Measurements from ENCODE around the gene LUZP2. TPM values are rescaled to one million over a fixed set of nuclear protein-coding genes. Genes with fewer than 3 reads are reported as not detected.

LUZP2 gene
- total and polyA plus RNA-seq, 4 experiments from 2014 or later = not detected

GRCh38 chr11:24896118-24896835, 399.4 kb downstream of the LUZP2 start:
- Histone ChIP-seq H3K27ac (ENCODE audit: low read depth, low read length) (no peak overlapping the region), H3K36me3 (ENCODE audit: insufficient read depth, low read length) (no peaks in the 10 kb centered on the region), H3K27me3 (ENCODE audit: insufficient read depth, low read length) (no peaks in the 10 kb centered on the region), H3K4me1 (ENCODE audit: insufficient read depth, low read length) (no peaks in the 10 kb centered on the region), H3K4me3 (ENCODE audit: low read length in 2 of 2) (no peak overlapping the region), H3K9me3 (ENCODE audit: control insufficient read depth in 1 of 2, low read length in 2 of 2) (no peaks in the 10 kb centered on the region)
- ChIA-PET POLR2A (ENCODE audit: partially characterized antibody) (no interaction called here), CTCF (ENCODE audit: partially characterized antibody) (no interaction called here)
- intact Hi-C loops (cut with micrococcal nuclease) = no loop called here
- Mint-ChIP-seq H3K9me3 (peaks cover 2 to 15% (median 8%) of the 10 kb centered on the region in 8 donors), H3K4me3 (no peak overlapping the region), H3K4me1 (no peaks in the 10 kb centered on the region), H3K27ac (no peak overlapping the region), H3K27me3 (no peaks in the 10 kb centered on the region), H3K36me3 (no peaks in the 10 kb centered on the region)
- no peak for DNase-seq

- Mint-ChIP-seq H3K4me3 (peak overlapping the region in 1 of 8 donors; percentile 33), H3K4me1 (no peaks in the 10 kb centered on the region), H3K27me3 (no peaks in the 10 kb centered on the region), H3K27ac (no peak overlapping the region), H3K9me3 (peaks cover 2 to 10% (median 4%) of the 10 kb centered on the region in 8 donors), H3K36me3 (no peaks in the 10 kb centered on the region)
- no peaks in the 10 kb centered on the region for H3K4me1 ChIP-seq (ENCODE audit: insufficient read depth, low read length)
- intact Hi-C loops (cut with micrococcal nuclease) = no loop called here
- no peak for DNase-seq
- H3K27ac ChIP-seq (ENCODE audit: low read depth, low read length) = no peak overlapping the region
- CTCF ChIA-PET (ENCODE audit: partially characterized antibody) = no interaction called here
- H3K9me3 ChIP-seq (ENCODE audit: control insufficient read depth in 1 of 2, low read length in 2 of 2) = no peaks in the 10 kb centered on the region
- no peaks in the 10 kb centered on the region for H3K36me3 ChIP-seq (ENCODE audit: insufficient read depth, low read length)
- H3K27me3 ChIP-seq (ENCODE audit: insufficient read depth, low read length) = no peaks in the 10 kb centered on the region
- H3K4me3 ChIP-seq (ENCODE audit: low read length in 2 of 2) = no peak overlapping the region
- POLR2A ChIA-PET (ENCODE audit: partially characterized antibody) = no interaction called here
Measured at GRCh38 chr11:24900514-24900913, 403.7 kb downstream of the LUZP2 start.

- Histone ChIP-seq H3K4me3 (ENCODE audit: low read length in 2 of 2) (no peak overlapping the region), H3K4me1 (ENCODE audit: insufficient read depth, low read length) (no peaks in the 10 kb centered on the region), H3K27me3 (ENCODE audit: insufficient read depth, low read length) (no peaks in the 10 kb centered on the region), H3K27ac (ENCODE audit: low read depth, low read length) (no peak overlapping the region), H3K9me3 (ENCODE audit: control insufficient read depth in 1 of 2, low read length in 2 of 2) (no peaks in the 10 kb centered on the region), H3K36me3 (ENCODE audit: insufficient read depth, low read length) (no peaks in the 10 kb centered on the region)
- Mint-ChIP-seq H3K4me3 (no peak overlapping the region), H3K36me3 (no peaks in the 10 kb centered on the region), H3K4me1 (no peaks in the 10 kb centered on the region), H3K9me3 (peaks cover 2 to 12% (median 4%) of the 10 kb centered on the region in 8 donors), H3K27me3 (no peaks in the 10 kb centered on the region), H3K27ac (no peak overlapping the region)
- intact Hi-C loops (cut with micrococcal nuclease) = no loop called here
- POLR2A ChIA-PET (ENCODE audit: partially characterized antibody) = no interaction called here
- no peak for DNase-seq
- CTCF ChIA-PET (ENCODE audit: partially characterized antibody) = no interaction called here
Measured at GRCh38 chr11:24900960-24901549, 404.2 kb downstream of the LUZP2 start.

- Mint-ChIP-seq H3K36me3 (no peaks in the 10 kb centered on the region), H3K4me1 (no peaks in the 10 kb centered on the region), H3K27me3 (no peaks in the 10 kb centered on the region), H3K27ac (no peak overlapping the region), H3K9me3 (peaks cover 0 to 9% (median 0%) of the 10 kb centered on the region in 8 donors), H3K4me3 (no peak overlapping the region)
- ChIA-PET CTCF (ENCODE audit: partially characterized antibody) (no interaction called here), POLR2A (ENCODE audit: partially characterized antibody) (no interaction called here)
- no peaks in the 10 kb centered on the region for H3K36me3 ChIP-seq (ENCODE audit: insufficient read depth, low read length)
- no peak overlapping the region for H3K27ac ChIP-seq (ENCODE audit: low read depth, low read length)
- H3K4me1 ChIP-seq (ENCODE audit: insufficient read depth, low read length) = no peaks in the 10 kb centered on the region
- intact Hi-C loops (cut with micrococcal nuclease) = no loop called here
- DNase-seq = no peak
- H3K4me3 ChIP-seq (ENCODE audit: low read length in 2 of 2) = no peak overlapping the region
- H3K9me3 ChIP-seq (ENCODE audit: control insufficient read depth in 1 of 2, low read length in 2 of 2) = no peaks in the 10 kb centered on the region
- no peaks in the 10 kb centered on the region for H3K27me3 ChIP-seq (ENCODE audit: insufficient read depth, low read length)
Measured at GRCh38 chr11:24903555-24903954, 406.7 kb downstream of the LUZP2 start.

GRCh38 chr11:24925091-24925490, 428.2 kb downstream of the LUZP2 start:
- Mint-ChIP-seq H3K27ac (no peak overlapping the region), H3K4me1 (no peaks in the 10 kb centered on the region), H3K9me3 (peaks cover 0 to 26% (median 7%) of the 10 kb centered on the region in 8 donors), H3K4me3 (no peak overlapping the region), H3K36me3 (no peaks in the 10 kb centered on the region), H3K27me3 (no peaks in the 10 kb centered on the region)
- DNase-seq = no peak
- H3K27ac ChIP-seq (ENCODE audit: low read depth, low read length) = no peak overlapping the region
- no peaks in the 10 kb centered on the region for H3K36me3 ChIP-seq (ENCODE audit: insufficient read depth, low read length)
- ChIA-PET POLR2A (ENCODE audit: partially characterized antibody) (no interaction called here), CTCF (ENCODE audit: partially characterized antibody) (no interaction called here)
- no peak overlapping the region for H3K4me3 ChIP-seq (ENCODE audit: low read length in 2 of 2)
- H3K4me1 ChIP-seq (ENCODE audit: insufficient read depth, low read length) = no peaks in the 10 kb centered on the region
- intact Hi-C loops (cut with micrococcal nuclease) = no loop called here
- no peaks in the 10 kb centered on the region for H3K9me3 ChIP-seq (ENCODE audit: control insufficient read depth in 1 of 2, low read length in 2 of 2)
- no peaks in the 10 kb centered on the region for H3K27me3 ChIP-seq (ENCODE audit: insufficient read depth, low read length)

- no peaks in the 10 kb centered on the region for H3K27me3 Mint-ChIP-seq
- no peak overlapping the region for H3K4me3 ChIP-seq (ENCODE audit: low read length in 2 of 2)
- no peaks in the 10 kb centered on the region for H3K36me3 ChIP-seq (ENCODE audit: insufficient read depth, low read length)
- H3K4me1 Mint-ChIP-seq = no peaks in the 10 kb centered on the region
- ChIA-PET CTCF (ENCODE audit: partially characterized antibody) (no interaction called here), POLR2A (ENCODE audit: partially characterized antibody) (no interaction called here)
- intact Hi-C loops (cut with micrococcal nuclease) = no loop called here
- H3K27ac Mint-ChIP-seq = peak overlapping the region in 1 of 7 donors; percentile 18
- H3K9me3 Mint-ChIP-seq = peaks cover 4 to 47% (median 13%) of the 10 kb centered on the region in 8 donors
- H3K4me1 ChIP-seq (ENCODE audit: insufficient read depth, low read length) = no peaks in the 10 kb centered on the region
- H3K36me3 Mint-ChIP-seq = no peaks in the 10 kb centered on the region
- H3K9me3 ChIP-seq (ENCODE audit: control insufficient read depth in 1 of 2, low read length in 2 of 2) = peaks cover 0 to 5% of the 10 kb centered on the region in 2 donors
- H3K27ac ChIP-seq (ENCODE audit: low read depth, low read length) = no peak overlapping the region
- no peak for DNase-seq
- H3K4me3 Mint-ChIP-seq = no peak overlapping the region
- H3K27me3 ChIP-seq (ENCODE audit: insufficient read depth, low read length) = no peaks in the 10 kb centered on the region
Measured at GRCh38 chr11:24932110-24933000, 435.5 kb downstream of the LUZP2 start.

GRCh38 chr11:24934733-24935439, 438.0 kb downstream of the LUZP2 start:
- Histone ChIP-seq H3K36me3 (ENCODE audit: insufficient read depth, low read length) (no peaks in the 10 kb centered on the region), H3K27ac (ENCODE audit: low read depth, low read length) (no peak overlapping the region), H3K27me3 (ENCODE audit: insufficient read depth, low read length) (no peaks in the 10 kb centered on the region), H3K4me3 (ENCODE audit: low read length in 2 of 2) (no peak overlapping the region), H3K9me3 (ENCODE audit: control insufficient read depth in 1 of 2, low read length in 2 of 2) (peaks cover 0 to 5% of the 10 kb centered on the region in 2 donors), H3K4me1 (ENCODE audit: insufficient read depth, low read length) (no peaks in the 10 kb centered on the region)
- intact Hi-C loops (cut with micrococcal nuclease) = no loop called here
- Mint-ChIP-seq H3K27ac (no peak overlapping the region), H3K36me3 (no peaks in the 10 kb centered on the region), H3K4me1 (no peaks in the 10 kb centered on the region), H3K27me3 (no peaks in the 10 kb centered on the region), H3K4me3 (no peak overlapping the region), H3K9me3 (peaks cover 0 to 31% (median 12%) of the 10 kb centered on the region in 8 donors)
- POLR2A ChIA-PET (ENCODE audit: partially characterized antibody) = no interaction called here
- DNase-seq = no peak
- CTCF ChIA-PET (ENCODE audit: partially characterized antibody) = no interaction called here

Data from CD4-positive, alpha-beta memory T cell (primary cell).